ENCODE data around the gene KRT7.

KRT7 gene

GRCh38 chr12:52232674-52233461 is at the start of gene KRT7:
Gene KRT7, plus strand, starts transcription at chr12:52233243. Its CDS starts 54 bp downstream, at chr12:52233297.
- DNase-seq: peak; percentile 29

GRCh38 chr12:52183544-52183910 is 49.5 kb upstream of the KRT7 start:
- DNase-seq: no peak

GRCh38 chr12:52183971-52184370 is 49.1 kb upstream of the KRT7 start:
- DNase-seq: no peak

- no peak for DNase-seq
These were observed 48.2 kb upstream of the KRT7 start for GRCh38 chr12:52184813-52185212.

- DNase-seq: no peak
These were observed 47.6 kb upstream of the KRT7 start for GRCh38 chr12:52185400-52185967.

- peak; percentile 88 for DNase-seq
These were observed 46.8 kb upstream of the KRT7 start for GRCh38 chr12:52186118-52186840.

- no peak for DNase-seq
These were observed 45.8 kb upstream of the KRT7 start for GRCh38 chr12:52187206-52187605.

- no peak for DNase-seq
These were observed 45.4 kb upstream of the KRT7 start for GRCh38 chr12:52187640-52188039.

- DNase-seq: no peak
These were observed 44.4 kb upstream of the KRT7 start for GRCh38 chr12:52188658-52189057.

GRCh38 chr12:52189376-52190174 is 43.5 kb upstream of the KRT7 start:
- DNase-seq: no peak

GRCh38 chr12:52190860-52191729 is 41.9 kb upstream of the KRT7 start:
- DNase-seq: no peak

- peak; percentile 94 for DNase-seq
These were observed 40.9 kb upstream of the KRT7 start, which contains the start of gene KRT80 for GRCh38 chr12:52191841-52192791. Gene KRT80, minus strand, starts transcription at chr12:52192014. Its CDS starts 112 bp downstream, at chr12:52191902.

- no peak for DNase-seq
These were observed 39.5 kb upstream of the KRT7 start for GRCh38 chr12:52193532-52193931.

- no peak for DNase-seq
These were observed 39.1 kb upstream of the KRT7 start for GRCh38 chr12:52193991-52194390.

- no peak for DNase-seq
These were observed 37.8 kb upstream of the KRT7 start for GRCh38 chr12:52195065-52195730.

GRCh38 chr12:52197371-52198231 is 35.4 kb upstream of the KRT7 start:
- DNase-seq: no peak

- no peak for DNase-seq
These were observed 34.4 kb upstream of the KRT7 start for GRCh38 chr12:52198454-52199215.

- no peak for DNase-seq
These were observed 33.6 kb upstream of the KRT7 start for GRCh38 chr12:52199294-52199919.
